ENCODE data around the gene YAP1. TPM values are rescaled to one million over a fixed set of nuclear protein-coding genes. Genes with fewer than 3 reads are reported as not detected.
A peak's percentile ranks its signal among the peaks of the same experiment; 100 is the strongest.

YAP1 gene
- total RNA-seq, 1 donor from 2014 or later, result 204 TPM

DNA sequence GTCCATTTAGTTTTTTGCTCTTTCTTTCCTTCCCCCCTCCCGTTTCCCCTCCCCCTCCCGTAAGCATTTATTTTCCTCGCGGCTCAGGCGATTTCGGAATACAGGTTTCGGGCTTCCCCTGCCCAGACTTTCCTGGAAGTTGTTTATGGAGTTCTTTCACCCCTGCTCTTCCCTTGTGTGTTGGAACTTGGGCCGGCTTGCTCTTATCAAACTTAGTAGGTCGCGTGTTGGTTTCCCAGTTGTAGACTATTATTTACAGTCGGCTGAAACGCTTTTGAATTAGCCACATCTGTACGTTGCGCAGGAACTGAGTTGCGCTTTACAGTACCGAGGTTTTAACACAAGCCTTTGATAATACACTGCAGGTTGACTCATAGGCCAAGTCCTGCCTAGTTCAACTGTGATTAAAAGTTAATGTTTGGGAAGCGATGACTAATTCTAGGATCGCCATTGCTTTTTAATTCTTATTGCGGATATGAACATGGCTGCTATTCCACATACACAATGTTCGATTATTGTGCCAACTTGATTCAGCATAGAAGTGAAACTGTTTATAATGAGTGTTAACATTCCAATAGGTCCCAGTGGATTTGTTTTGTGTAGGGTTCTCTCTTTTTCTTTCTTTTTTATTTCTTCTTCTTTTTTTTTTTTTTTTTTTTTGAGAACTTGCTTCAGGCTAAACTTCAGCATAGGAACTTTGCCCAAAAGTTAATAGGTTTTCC is 1.7 kb downstream of the YAP1 start:
- H3K9me3 Mint-ChIP-seq (ENCODE audit: low read depth), result no peaks in the 10 kb centered on the region
- H3K4me3 Mint-ChIP-seq (ENCODE audit: low read depth), result peak overlapping the region; percentile 97
- H3K36me3 Mint-ChIP-seq (ENCODE audit: insufficient read depth), result peaks cover 3% of the 10 kb centered on the region
- TF ChIP-seq, protein P1, sequence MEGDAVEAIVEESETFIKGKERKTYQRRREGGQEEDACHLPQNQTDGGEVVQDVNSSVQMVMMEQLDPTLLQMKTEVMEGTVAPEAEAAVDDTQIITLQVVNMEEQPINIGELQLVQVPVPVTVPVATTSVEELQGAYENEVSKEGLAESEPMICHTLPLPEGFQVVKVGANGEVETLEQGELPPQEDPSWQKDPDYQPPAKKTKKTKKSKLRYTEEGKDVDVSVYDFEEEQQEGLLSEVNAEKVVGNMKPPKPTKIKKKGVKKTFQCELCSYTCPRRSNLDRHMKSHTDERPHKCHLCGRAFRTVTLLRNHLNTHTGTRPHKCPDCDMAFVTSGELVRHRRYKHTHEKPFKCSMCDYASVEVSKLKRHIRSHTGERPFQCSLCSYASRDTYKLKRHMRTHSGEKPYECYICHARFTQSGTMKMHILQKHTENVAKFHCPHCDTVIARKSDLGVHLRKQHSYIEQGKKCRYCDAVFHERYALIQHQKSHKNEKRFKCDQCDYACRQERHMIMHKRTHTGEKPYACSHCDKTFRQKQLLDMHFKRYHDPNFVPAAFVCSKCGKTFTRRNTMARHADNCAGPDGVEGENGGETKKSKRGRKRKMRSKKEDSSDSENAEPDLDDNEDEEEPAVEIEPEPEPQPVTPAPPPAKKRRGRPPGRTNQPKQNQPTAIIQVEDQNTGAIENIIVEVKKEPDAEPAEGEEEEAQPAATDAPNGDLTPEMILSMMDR (IDR thresholded peaks at IDR 0.05; ENCODE audit: unreplicated experiment), result no peak
- peak overlapping the region; percentile 100 for H3K27ac Mint-ChIP-seq
- no peaks in the 10 kb centered on the region for H3K27me3 Mint-ChIP-seq
- H3K4me1 Mint-ChIP-seq (ENCODE audit: low read depth), result peaks cover 43% of the 10 kb centered on the region
- no peak for DNase-seq (ENCODE audit: low spot score, unreplicated experiment)

DNA sequence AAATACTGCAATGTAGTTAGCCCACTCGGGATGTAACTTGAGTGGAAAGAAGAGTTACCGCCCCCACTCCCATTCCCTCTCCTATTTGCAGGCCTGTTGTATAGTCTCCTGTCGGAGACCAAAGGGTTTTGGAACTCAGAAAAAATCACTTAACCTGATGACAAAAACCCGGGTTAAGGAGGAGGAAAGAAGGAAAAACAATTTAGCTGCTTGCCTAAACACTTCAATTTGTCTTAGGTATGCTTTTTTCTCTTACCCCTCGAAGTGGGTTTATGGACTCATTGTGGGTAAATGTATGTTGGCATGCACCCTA is 2.2 kb downstream of the YAP1 start:
- TF ChIP-seq, protein P1 (IDR thresholded peaks at IDR 0.05; ENCODE audit: unreplicated experiment), result no peak
- H3K9me3 Mint-ChIP-seq (ENCODE audit: low read depth), result no peaks in the 10 kb centered on the region
- H3K4me3 Mint-ChIP-seq (ENCODE audit: low read depth), result peak overlapping the region; percentile 97
- peak overlapping the region; percentile 100 for H3K27ac Mint-ChIP-seq
- no peak for DNase-seq (ENCODE audit: low spot score, unreplicated experiment)
- H3K27me3 Mint-ChIP-seq, result no peaks in the 10 kb centered on the region
- peaks cover 3% of the 10 kb centered on the region for H3K36me3 Mint-ChIP-seq (ENCODE audit: insufficient read depth)
- peaks cover 48% of the 10 kb centered on the region for H3K4me1 Mint-ChIP-seq (ENCODE audit: low read depth)

DNA sequence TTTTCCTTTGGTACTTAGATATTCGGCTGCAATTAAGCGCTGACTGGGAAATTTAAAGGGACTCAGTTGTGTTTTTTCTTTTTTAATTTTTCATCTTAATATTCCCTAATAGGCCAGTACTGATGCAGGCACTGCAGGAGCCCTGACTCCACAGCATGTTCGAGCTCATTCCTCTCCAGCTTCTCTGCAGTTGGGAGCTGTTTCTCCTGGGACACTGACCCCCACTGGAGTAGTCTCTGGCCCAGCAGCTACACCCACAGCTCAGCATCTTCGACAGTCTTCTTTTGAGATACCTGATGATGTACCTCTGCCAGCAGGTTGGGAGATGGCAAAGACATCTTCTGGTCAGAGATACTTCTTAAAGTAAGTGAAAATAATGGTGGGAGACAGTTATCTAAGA is 3.8 kb downstream of the YAP1 start:
- Mint-ChIP-seq H3K9me3 (ENCODE audit: low read depth) (no peaks in the 10 kb centered on the region), H3K4me3 (ENCODE audit: low read depth) (peak overlapping the region; percentile 76), H3K36me3 (ENCODE audit: insufficient read depth) (peaks cover 4% of the 10 kb centered on the region), H3K27ac (peak overlapping the region; percentile 95), H3K27me3 (no peaks in the 10 kb centered on the region), H3K4me1 (ENCODE audit: low read depth) (peaks cover 54% of the 10 kb centered on the region)
- TF ChIP-seq, protein P1 (IDR thresholded peaks at IDR 0.05; ENCODE audit: unreplicated experiment), result no peak
- DNase-seq (ENCODE audit: low spot score, unreplicated experiment), result no peak

DNA sequence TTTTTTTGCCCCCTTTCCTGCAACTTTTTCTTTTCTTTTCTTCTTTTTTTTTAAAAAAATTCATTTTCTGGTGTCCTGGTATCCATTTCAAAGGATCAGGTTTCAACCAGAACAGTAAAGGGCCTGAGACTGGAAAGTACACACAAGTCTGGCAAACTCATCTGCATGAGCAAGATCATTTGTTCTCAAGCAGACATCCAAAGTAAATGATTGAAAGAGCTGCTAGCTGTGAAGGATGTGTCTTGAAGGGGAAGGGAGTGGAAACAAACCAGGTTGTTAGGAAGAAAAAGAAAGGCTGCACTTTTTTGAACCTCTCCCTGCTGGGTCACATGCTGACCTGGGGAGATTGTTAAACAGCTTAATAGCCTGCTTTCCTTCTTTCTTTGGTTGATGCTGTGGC is 5.3 kb downstream of the YAP1 start:
- no peak for DNase-seq (ENCODE audit: low spot score, unreplicated experiment)
- TF ChIP-seq, protein P1 (IDR thresholded peaks at IDR 0.05; ENCODE audit: unreplicated experiment), result no peak
- Mint-ChIP-seq H3K27me3 (no peaks in the 10 kb centered on the region), H3K4me3 (ENCODE audit: low read depth) (peak overlapping the region; percentile 58), H3K4me1 (ENCODE audit: low read depth) (peaks cover 64% of the 10 kb centered on the region), H3K9me3 (ENCODE audit: low read depth) (no peaks in the 10 kb centered on the region), H3K36me3 (ENCODE audit: insufficient read depth) (peaks cover 4% of the 10 kb centered on the region), H3K27ac (peak overlapping the region; percentile 87)

DNA sequence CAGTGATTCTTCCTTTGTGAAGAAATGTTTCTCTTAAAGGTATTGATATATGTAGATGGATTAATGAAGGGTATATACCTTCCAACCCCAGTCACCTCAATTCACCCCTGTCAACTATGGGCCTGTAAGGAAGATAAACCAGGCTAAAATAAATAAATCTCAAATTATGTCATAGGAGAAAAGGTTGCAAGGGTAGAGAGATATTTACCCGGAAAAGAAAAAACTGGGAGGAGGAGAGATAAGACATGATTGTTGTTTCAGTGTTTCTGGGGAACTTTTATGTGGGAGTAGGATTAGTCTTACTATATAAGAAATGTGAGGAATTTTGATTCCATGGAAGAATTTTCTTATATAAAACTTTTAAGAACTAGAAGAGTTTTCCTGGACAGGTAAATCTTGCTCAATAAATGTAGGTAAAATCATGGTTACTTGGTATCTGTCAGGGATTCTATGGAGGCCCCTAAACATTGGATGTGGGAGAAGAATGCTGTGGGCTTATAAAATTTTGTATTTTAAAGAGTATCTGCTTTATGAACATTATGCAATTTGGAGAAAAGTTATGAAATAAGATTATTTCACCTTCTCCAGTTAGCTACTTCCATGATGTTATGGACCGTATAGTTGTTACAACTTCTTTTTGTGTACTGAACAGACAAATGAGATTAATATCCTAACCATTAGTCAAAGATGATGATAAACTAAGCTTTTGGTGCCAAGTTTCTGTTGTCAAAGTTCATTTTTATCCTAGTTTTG is 6.4 kb downstream of the YAP1 start:
- Mint-ChIP-seq H3K36me3 (ENCODE audit: insufficient read depth) (peaks cover 4% of the 10 kb centered on the region), H3K27ac (peak overlapping the region; percentile 87), H3K4me1 (ENCODE audit: low read depth) (peaks cover 72% of the 10 kb centered on the region), H3K9me3 (ENCODE audit: low read depth) (no peaks in the 10 kb centered on the region), H3K4me3 (ENCODE audit: low read depth) (peak overlapping the region; percentile 58), H3K27me3 (no peaks in the 10 kb centered on the region)
- no peak for DNase-seq (ENCODE audit: low spot score, unreplicated experiment)
- TF ChIP-seq, protein P1 (IDR thresholded peaks at IDR 0.05; ENCODE audit: unreplicated experiment), result no peak
